GM12878 (cell line): ENCODE data around the gene RAB10. TPM values are rescaled to one million over a fixed set of nuclear protein-coding genes. Genes with fewer than 3 reads are reported as not detected.

Source experiments
- ATAC-seq: fragments of 200-7000 bp; cut with Tn5 transposase; 3 replicates; pipeline ENCODE4 v1.9.1; 2020; ENCODE audit warnings: mild to moderate bottlenecking, moderate library complexity
- BruUV-seq: library from RNA; stranded (reverse); fragments of 400-500 nt; replicated peaks from 2 replicates; lab custom pipeline; 2021; lab: Mats Ljungman, UMichigan
- CTCF ChIA-PET: fragments of 300-600 bp; sonication (Branson Sonifier 250); formaldehyde crosslinking; extraction: SDS; loops from one replicate; lab custom pipeline; 2021; ENCODE audit warnings: inconsistent platforms; lab: Yijun Ruan, JAX
- POLR2A ChIA-PET: fragments of 350-600 bp; formaldehyde crosslinking; extraction: SDS; loops from one replicate; lab custom pipeline; 2021; ENCODE audit warnings: inconsistent platforms; lab: Charles Lee
- RAD21 ChIA-PET: fragments of 300-600 bp; sonication (Branson Sonifier 250); formaldehyde crosslinking; loops from one replicate; lab custom pipeline; 2023; ENCODE audit warnings: antibody characterized with exemption; ENCODE audit not compliant: unreplicated experiment; lab: Charles Lee
- SMC1A ChIA-PET: fragments of 300-600 bp; sonication (Branson Sonifier 250); formaldehyde crosslinking; loops from one replicate; lab custom pipeline; 2023; ENCODE audit not compliant: unreplicated experiment, uncharacterized antibody; lab: Charles Lee
- DNase-seq: peaks from one replicate; pipeline ENCODE4 v3.0.0-alpha.2; 2011; ENCODE audit warnings: low read depth, low spot score
- FAIRE-seq: peaks from 3 replicates; lab custom pipeline; 2011; peaks lifted over from hg19 to GRCh38; lab: Jason Lieb, UNC
- H2AFZ ChIP-seq: 2 replicates; pipeline ENCODE4 v1.6.0; 2011; ENCODE audit warnings: low read depth, low read length, control low read depth; ENCODE audit not compliant: control insufficient read depth
- H3K27ac ChIP-seq: 2 replicates; pipeline ENCODE4 v1.5.1; 2011; ENCODE audit warnings: control low read depth; ENCODE audit not compliant: control insufficient read depth, insufficient read depth
- H3K27me3 ChIP-seq, 2 experiments: replicated peaks in 1 of 2; 2 replicates each; pipeline versions ENCODE4 v1.6.0 to v1.6.1; 2011; ENCODE audit warnings: low read length in 1 of 2; ENCODE audit not compliant: control insufficient read depth in 2 of 2, insufficient read depth in 2 of 2
- H3K36me3 ChIP-seq, 2 experiments: 2 replicates each; pipeline ENCODE4 v1.5.1; 2011; ENCODE audit warnings: low read length in 1 of 2; ENCODE audit not compliant: control insufficient read depth in 2 of 2, insufficient read depth in 2 of 2
- H3K4me1 ChIP-seq: 2 replicates; pipeline ENCODE4 v1.6.1; 2011; ENCODE audit warnings: mild to moderate bottlenecking, low read length, moderate library complexity, mixed read lengths; ENCODE audit not compliant: control insufficient read depth, insufficient read depth
- H3K4me2 ChIP-seq: 2 replicates; pipeline ENCODE4 v1.6.0; 2011; ENCODE audit warnings: control low read depth; ENCODE audit not compliant: control insufficient read depth, insufficient read depth
- H3K4me3 ChIP-seq: fragments of 200-600 bp; sonication (generic); 2 replicates; pipeline ENCODE4 v1.5.1; 2016
- H3K79me2 ChIP-seq: 2 replicates; pipeline ENCODE4 v1.6.0; 2011; ENCODE audit warnings: low read length; ENCODE audit not compliant: control insufficient read depth, insufficient read depth
- H3K9ac ChIP-seq: 2 replicates; pipeline ENCODE4 v1.8.0; 2011; ENCODE audit warnings: low read length, control low read depth, mixed read lengths; ENCODE audit not compliant: control insufficient read depth, insufficient read depth
- H3K9me3 ChIP-seq: replicated peaks from 3 replicates; pipeline ENCODE4 v1.5.1; 2011; ENCODE audit warnings: mild to moderate bottlenecking, low read length; ENCODE audit not compliant: control insufficient read depth, insufficient read depth
- H4K20me1 ChIP-seq: 2 replicates; pipeline ENCODE4 v1.6.0; 2011; ENCODE audit not compliant: control insufficient read depth, insufficient read depth
- BHLHE40 ChIP-seq, 2 experiments: fragments of 450-650 bp in 1 of 2; IDR thresholded peaks; 2 replicates each; pipeline ENCODE4 v1.6.1; 2011 to 2017; ENCODE audit warnings: low read depth in 2 of 2, borderline replicate concordance in 1 of 2, improper control_type of control experiment in 1 of 2, low read length in 1 of 2, mild to moderate bottlenecking in 1 of 2
- BMI1 ChIP-seq: fragments of 450-650 bp; IDR thresholded peaks from 2 replicates; pipeline ENCODE4 v1.6.1; 2016; ENCODE audit warnings: mild to moderate bottlenecking, moderate library complexity, borderline replicate concordance
- CBFB ChIP-seq: IDR thresholded peaks from 2 replicates; pipeline ENCODE4 v1.6.1; 2016; ENCODE audit warnings: antibody characterized with exemption, low read depth
- SIX5 ChIP-seq: IDR thresholded peaks from 2 replicates; pipeline ENCODE4 v1.6.1; 2011; ENCODE audit warnings: mild to moderate bottlenecking, low read depth, low read length, moderate library complexity; ENCODE audit not compliant: severe bottlenecking
- USF1 ChIP-seq: IDR thresholded peaks from 2 replicates; pipeline ENCODE4 v1.6.1; 2011; ENCODE audit warnings: borderline replicate concordance, low read depth, mild to moderate bottlenecking, moderate library complexity, mixed read lengths, low read length; ENCODE audit not compliant: insufficient read depth; ENCODE audit errors: extremely low read length
- WGBS: methylation state at CpG from one replicate; pipeline ENCODE4 v1.1.6; 2016; ENCODE audit warnings: low lambda C conversion rate; ENCODE audit not compliant: insufficient replicate concordance, insufficient coverage; ENCODE audit errors: missing lambda C conversion rate; 5-methylcytosine and 5-hydroxymethylcytosine counted together
- in situ Hi-C: fragments of 300-500 bp; cut with MboI; formaldehyde crosslinking; loops from 9 replicates; pipeline ENCODE4 v1.14.3; 2018; ENCODE audit warnings: mixed read lengths
- intact Hi-C: fragments of 100-400 bp; cut with micrococcal nuclease; formaldehyde crosslinking; loops from one replicate; pipeline ENCODE4 v1.14.2; 2022; ENCODE audit not compliant: unreplicated experiment
- polyA plus RNA-seq, 11 experiments: library from polyadenylated mRNA; depleted of rRNA in 4 of 11; unstranded in 6 of 11; stranded (reverse) in 5 of 11; fragments of >200 nt; fragmentation: Nextera tagmentation in 4 of 11; fragmentation: Illumina TruSeq in 1 of 11; extraction: Ambion mirVana in 4 of 11; extraction: Trizol in 1 of 11; gene quantifications; 1 replicate in 1 of 11; 2 replicates in 10 of 11; pipeline versions ENCODE4 v1.2.1 to v1.2.3, GENCODE V29; 2011 to 2016; ENCODE audit warnings: inconsistent platforms in 2 of 11, missing spikeins in 2 of 11, low read depth in 1 of 11
- total RNA-seq, 4 experiments: library from RNA; depleted of rRNA in 3 of 4; stranded (reverse); fragments of >200 nt in 3 of 4; fragmentation: Illumina TruSeq in 1 of 4; extraction: Trizol in 1 of 4; gene quantifications; 2 replicates each; pipeline versions ENCODE4 v1.2.1 to v1.2.3, GENCODE V29; 2013 to 2021

Gene RAB10
- total and polyA plus RNA-seq, 10 of the 15 experiments (the other 5 are each of a cell fraction or from before 2014, with no cell fraction given) = 13.3 to 109 (median 82.0) TPM

- in situ Hi-C loops = no loop called here
- no peak overlapping the region for H3K9ac ChIP-seq
- ChIA-PET POLR2A (interaction anchor here (0.6 to 1.1 kb wide), 2 partner anchors 52 to 137 kb away, joined by 3 read pairs; no protein-coding TSS in a partner anchor), SMC1A (interaction anchor here (0.6 to 0.9 kb wide), 4 partner anchors 27 to 1283 kb away, joined by 3 to 4 read pairs (median 4); no protein-coding TSS in a partner anchor), CTCF (interaction anchor here (0.7 to 0.9 kb wide), 2 partner anchors 25 to 28 kb away, joined by 3 read pairs; no protein-coding TSS in a partner anchor), RAD21 (interaction anchor here (1.5 kb wide), 1 partner anchor 27 kb away, joined by 3 read pairs; no protein-coding TSS in a partner anchor)
- H3K4me1 ChIP-seq = peaks cover 2% of the 10 kb centered on the region; the same call in 1 of the 2 replicates
- TF ChIP-seq SIX5 (no peak), USF1 (peak; percentile 3), CBFB (no peak), BMI1 (no peak), BHLHE40 (IDR thresholded peaks at IDR 0.05; ENCODE audit: borderline replicate concordance in 1 of 2, low read depth in 2 of 2, low read length in 1 of 2) (peak in 1 of 2 experiments; percentile 21; a peak in 1 of 4 replicates)
- WGBS = 36% methylated on average over 3 of the region's 3 CpGs
- FAIRE-seq (no peak), ATAC-seq (peak; percentile 85), DNase-seq (no peak)
- no peaks in the 10 kb centered on the region for H3K79me2 ChIP-seq
- peak overlapping the region; percentile 24 for H2AFZ ChIP-seq
- no peaks in the 10 kb centered on the region for H4K20me1 ChIP-seq
- no TSS peak for BruUV-seq
- H3K4me3 ChIP-seq = no peak overlapping the region
- no peak overlapping the region for H3K4me2 ChIP-seq
- H3K36me3 ChIP-seq = no peaks in the 10 kb centered on the region
- no peak overlapping the region for H3K27ac ChIP-seq
- intact Hi-C loops = no loop called here
- H3K27me3 ChIP-seq = no peaks in the 10 kb centered on the region
- H3K9me3 ChIP-seq = no peaks in the 10 kb centered on the region
These were observed 15.5 kb upstream of the RAB10 start for GRCh38 chr2:26018184-26019055.
